Right lobe of liver (tissue), 6 donors: ENCODE data around the gene CDH4. TPM values are rescaled to one million over a fixed set of nuclear protein-coding genes. Genes with fewer than 3 reads are reported as not detected.

ENCODE experiments used
- ATAC-seq, 4 donors: fragments of 200-7000 bp; cut with Tn5 transposase; one replicate each; pipeline ENCODE4 v1.9.1; 2020; ENCODE audit warnings: mild to moderate bottlenecking in 4 of 4, moderate library complexity in 4 of 4
- DNase-seq, 3 donors: peaks; one replicate each; pipeline ENCODE4 v3.0.0-alpha.2; 2020
- H3K27ac ChIP-seq, 3 donors: fragments of 200-600 bp; one replicate each; pipeline ENCODE4 v1.8.0; 2022
- H3K27me3 ChIP-seq, 2 donors: fragments of 200-600 bp; one replicate each; pipeline ENCODE4 v1.8.0; 2022
- H3K36me3 ChIP-seq, 4 donors: fragments of 200-600 bp; sonication (generic) in 1 of 4; one replicate each; pipeline versions ENCODE4 v1.5.1 to v1.8.0; 2017 to 2022; ENCODE audit warnings: control low read depth in 1 of 4
- H3K4me1 ChIP-seq, 4 donors: fragments of 200-600 bp; sonication (generic) in 1 of 4; one replicate each; pipeline versions ENCODE4 v1.5.1 to v1.8.0; 2017 to 2022; ENCODE audit warnings: control low read depth in 1 of 4
- H3K4me3 ChIP-seq, 3 donors: fragments of 200-600 bp; one replicate each; pipeline ENCODE4 v1.8.0; 2022
- H3K9me3 ChIP-seq, 4 donors: fragments of 200-600 bp; sonication (generic) in 1 of 4; one replicate each; pipeline versions ENCODE4 v1.5.1 to v1.8.0; 2017 to 2022; ENCODE audit warnings: control low read depth in 1 of 4
- POLR2A ChIP-seq: fragments of 450-650 bp; IDR thresholded peaks from one replicate; pipeline ENCODE4 v1.6.1; 2017; ENCODE audit warnings: antibody characterized with exemption, mild to moderate bottlenecking
- WGBS: methylation state at CpG from one replicate; pipeline ENCODE4 v1.1.6; 2018; ENCODE audit warnings: low coverage, low lambda C conversion rate; ENCODE audit not compliant: insufficient coverage; ENCODE audit errors: missing lambda C conversion rate; 5-methylcytosine and 5-hydroxymethylcytosine counted together
- intact Hi-C, 2 donors: fragments of 100-400 bp; cut with DNase I; formaldehyde crosslinking; loops; one replicate each; pipeline versions ENCODE4 v1.11.2 to v1.14.1; 2022
- total RNA-seq, 6 experiments: library from RNA; depleted of rRNA in 2 of 6; stranded (reverse); fragments of >200 nt in 2 of 6; fragmentation: NEBNext Ultra II Directional in 3 of 6; extraction: Animal tissue kit (Norgen Biotek cat#: 25700) in 3 of 6; gene quantifications; one replicate each; pipeline versions ENCODE4 v1.1.0 to v1.2.4, GENCODE V29; 2016 to 2023
- TF ChIP-seq, protein P1 (sequence below), 4 donors: fragments of 200-600 bp in 3 of 4; fragments of 450-650 bp in 1 of 4; IDR thresholded peaks; one replicate each; pipeline versions ENCODE4 v1.5.1 to v1.8.0; 2016 to 2022; ENCODE audit warnings: antibody characterized with exemption in 4 of 4, mild to moderate bottlenecking in 2 of 4
- donor health status: DM: no; HTN: yes; CAD: no.
- donor health status: DM: no; HTN: no; CAD: no.
- donor health status: DM: no; HTN: no; CAD: no.
- donor health status: DM: no; HTN: yes; CAD: no.
- donor health status: DM: no; HTN: yes; CAD: no.

The CDH4 gene
- total RNA-seq, 6 experiments from 2014 or later = 0.02 to 0.14 (median 0.09) TPM; not detected in 3

DNA sequence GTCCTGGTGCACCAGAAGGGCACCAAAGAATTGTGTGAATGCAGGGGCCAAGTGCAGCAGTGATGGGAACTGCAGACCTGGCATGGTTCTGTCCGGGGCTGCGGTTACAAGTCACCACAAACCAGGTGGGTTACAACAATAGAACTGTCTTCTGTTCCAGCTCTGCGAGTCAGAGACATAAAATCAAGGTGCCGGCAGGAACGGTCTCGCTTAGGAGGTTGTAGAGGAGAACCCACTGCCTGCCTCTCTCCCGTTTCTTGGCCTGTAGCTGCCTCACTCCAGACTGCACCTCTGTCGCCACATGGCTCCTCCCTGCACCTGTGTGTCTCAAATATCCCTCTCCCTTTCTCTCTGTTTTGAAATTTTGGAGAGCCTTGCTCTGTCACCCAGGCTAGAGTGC is 670.4 kb downstream of the CDH4 start:
- Histone ChIP-seq H3K27ac (no peak overlapping the region), H3K36me3 (no peaks in the 10 kb centered on the region), H3K4me1 (no peaks in the 10 kb centered on the region), H3K9me3 (no peaks in the 10 kb centered on the region), H3K27me3 (no peaks in the 10 kb centered on the region), H3K4me3 (no peak overlapping the region)
- whole genome bisulfite sequencing = 45% methylated on average over 2 of the region's 8 CpGs
- DNase-seq = peak in 1 of 3 donors; percentile 19
- TF ChIP-seq POLR2A = no peak
- TF ChIP-seq, protein P1, sequence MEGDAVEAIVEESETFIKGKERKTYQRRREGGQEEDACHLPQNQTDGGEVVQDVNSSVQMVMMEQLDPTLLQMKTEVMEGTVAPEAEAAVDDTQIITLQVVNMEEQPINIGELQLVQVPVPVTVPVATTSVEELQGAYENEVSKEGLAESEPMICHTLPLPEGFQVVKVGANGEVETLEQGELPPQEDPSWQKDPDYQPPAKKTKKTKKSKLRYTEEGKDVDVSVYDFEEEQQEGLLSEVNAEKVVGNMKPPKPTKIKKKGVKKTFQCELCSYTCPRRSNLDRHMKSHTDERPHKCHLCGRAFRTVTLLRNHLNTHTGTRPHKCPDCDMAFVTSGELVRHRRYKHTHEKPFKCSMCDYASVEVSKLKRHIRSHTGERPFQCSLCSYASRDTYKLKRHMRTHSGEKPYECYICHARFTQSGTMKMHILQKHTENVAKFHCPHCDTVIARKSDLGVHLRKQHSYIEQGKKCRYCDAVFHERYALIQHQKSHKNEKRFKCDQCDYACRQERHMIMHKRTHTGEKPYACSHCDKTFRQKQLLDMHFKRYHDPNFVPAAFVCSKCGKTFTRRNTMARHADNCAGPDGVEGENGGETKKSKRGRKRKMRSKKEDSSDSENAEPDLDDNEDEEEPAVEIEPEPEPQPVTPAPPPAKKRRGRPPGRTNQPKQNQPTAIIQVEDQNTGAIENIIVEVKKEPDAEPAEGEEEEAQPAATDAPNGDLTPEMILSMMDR (IDR thresholded peaks at IDR 0.05) = no peak
- ATAC-seq = no peak
- intact Hi-C loops = no loop called here

DNA sequence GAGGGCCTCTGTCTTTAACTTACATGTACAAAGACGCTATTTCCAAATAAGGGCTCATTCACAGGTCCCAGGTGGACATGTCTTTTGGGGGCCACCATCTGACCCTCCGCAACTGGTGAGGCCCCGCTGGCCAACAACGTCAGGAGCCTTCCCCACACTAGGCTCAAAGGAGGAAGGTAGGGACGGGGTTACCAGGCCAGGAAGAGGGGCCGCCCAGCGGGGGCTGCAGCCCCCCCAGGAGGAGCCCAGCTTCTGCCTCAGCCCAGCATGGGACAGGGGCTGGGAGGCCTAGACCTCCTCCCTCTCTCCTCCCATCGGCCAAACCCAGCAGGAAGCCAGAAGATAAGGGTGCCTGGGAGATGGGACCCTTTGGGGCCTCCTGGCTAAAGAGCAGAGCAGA is 670.9 kb downstream of the CDH4 start:
- no peaks in the 10 kb centered on the region for H3K36me3 ChIP-seq
- no peaks in the 10 kb centered on the region for H3K4me1 ChIP-seq
- no peaks in the 10 kb centered on the region for H3K27me3 ChIP-seq
- DNase-seq = no peak
- H3K4me3 ChIP-seq = no peak overlapping the region
- TF ChIP-seq, protein P1 (IDR thresholded peaks at IDR 0.05) = no peak
- TF ChIP-seq POLR2A = no peak
- H3K27ac ChIP-seq = no peak overlapping the region
- ATAC-seq = no peak
- 72% methylated on average over 6 of the region's 8 CpGs for WGBS
- no peaks in the 10 kb centered on the region for H3K9me3 ChIP-seq
- intact Hi-C loops = no loop called here

DNA sequence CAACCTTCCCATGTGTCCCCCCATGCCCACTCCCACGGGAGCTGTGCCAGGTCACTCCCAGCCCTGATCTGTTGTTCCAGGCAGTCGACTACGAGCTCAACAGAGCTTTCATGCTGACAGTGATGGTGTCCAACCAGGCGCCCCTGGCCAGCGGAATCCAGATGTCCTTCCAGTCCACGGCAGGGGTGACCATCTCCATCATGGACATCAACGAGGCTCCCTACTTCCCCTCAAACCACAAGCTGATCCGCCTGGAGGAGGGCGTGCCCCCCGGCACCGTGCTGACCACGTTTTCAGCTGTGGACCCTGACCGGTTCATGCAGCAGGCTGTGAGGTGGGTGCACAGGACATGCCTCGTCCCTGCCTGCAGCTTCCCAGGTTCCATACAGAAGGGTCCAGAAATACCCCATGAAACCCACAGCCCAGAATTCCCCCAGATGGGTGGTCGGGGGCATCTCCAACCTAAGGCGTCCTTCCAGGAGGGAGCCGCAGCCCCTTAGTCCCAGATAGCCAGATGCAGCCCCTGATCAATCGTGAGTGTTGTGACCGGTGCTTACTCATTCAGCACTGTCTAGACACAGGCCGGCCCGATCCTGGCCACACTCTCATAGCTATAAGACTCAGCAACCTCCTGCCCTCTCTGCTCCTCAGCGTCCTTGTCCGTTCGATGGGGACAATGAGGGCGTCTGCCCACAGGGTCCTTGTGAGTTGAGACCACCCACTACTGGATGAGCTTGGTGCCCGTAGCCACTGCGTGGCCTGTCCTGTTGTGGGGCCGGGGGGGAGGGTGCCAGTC is 671.5 kb downstream of the CDH4 start:
- ATAC-seq = no peak
- intact Hi-C loops = no loop called here
- no peak for TF ChIP-seq POLR2A
- TF ChIP-seq, protein P1 (IDR thresholded peaks at IDR 0.05) = no peak
- H3K27me3 ChIP-seq = no peaks in the 10 kb centered on the region
- DNase-seq = peak in 2 of 3 donors; percentile 29 to 36
- H3K36me3 ChIP-seq = no peaks in the 10 kb centered on the region
- no peaks in the 10 kb centered on the region for H3K9me3 ChIP-seq
- WGBS = 0% methylated on average over 1 of the region's 28 CpGs
- H3K4me3 ChIP-seq = no peak overlapping the region
- H3K4me1 ChIP-seq = no peaks in the 10 kb centered on the region
- H3K27ac ChIP-seq = no peak overlapping the region

DNA sequence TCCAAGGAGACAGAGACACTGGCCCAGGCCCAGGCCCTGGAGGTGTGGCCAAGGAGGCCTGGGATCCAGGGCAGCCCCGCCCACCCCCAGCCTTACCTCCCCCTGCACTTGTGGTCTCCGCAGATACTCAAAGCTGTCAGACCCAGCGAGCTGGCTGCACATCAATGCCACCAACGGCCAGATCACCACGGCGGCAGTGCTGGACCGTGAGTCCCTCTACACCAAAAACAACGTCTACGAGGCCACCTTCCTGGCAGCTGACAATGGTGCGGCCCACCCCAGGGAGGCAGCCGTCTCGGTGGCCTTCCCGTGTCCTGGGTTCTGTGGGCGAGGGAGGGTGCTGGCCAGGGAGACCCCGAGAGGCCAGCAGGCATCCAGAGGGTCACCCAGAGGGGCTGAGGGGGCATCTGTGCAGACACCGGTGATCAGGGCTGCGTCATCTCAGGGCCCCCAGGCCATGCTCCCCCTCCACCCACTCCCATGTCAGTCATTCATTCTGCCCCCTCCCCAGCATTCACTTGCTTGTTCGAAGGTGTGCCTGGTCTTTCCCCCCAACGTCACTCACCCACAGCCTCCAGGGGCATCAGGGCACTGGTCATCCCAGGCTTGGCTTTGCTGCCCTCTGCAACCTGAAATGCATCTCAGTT is 672.3 kb downstream of the CDH4 start:
- Histone ChIP-seq H3K36me3 (no peaks in the 10 kb centered on the region), H3K27ac (no peak overlapping the region), H3K4me3 (no peak overlapping the region), H3K9me3 (no peaks in the 10 kb centered on the region), H3K4me1 (no peaks in the 10 kb centered on the region), H3K27me3 (no peaks in the 10 kb centered on the region)
- WGBS = 68% methylated on average over 2 of the region's 19 CpGs
- intact Hi-C loops = no loop called here
- no peak for ATAC-seq
- TF ChIP-seq, protein P1 (IDR thresholded peaks at IDR 0.05) = no peak
- TF ChIP-seq POLR2A = no peak
- peak in 1 of 3 donors; percentile 27 for DNase-seq
